GM19395 (cell line): ENCODE measurements around the gene GNG7.
"Not testable (repeated sequence)": the region's sequence is repeated elsewhere in the genome, so short reads cannot be mapped to it uniquely, and the experiment has no call there.

Experiments
- ATAC-seq: cut with Tn5 transposase; IDR thresholded peaks from one replicate; pipeline ENCODE4 v1.9.1; 2021; ENCODE audit warnings: mild to moderate bottlenecking, moderate library complexity; ENCODE audit not compliant: unreplicated experiment

The GNG7 gene

GRCh38 chr19:2556221-2557092 lies 146.0 kb downstream of the GNG7 start:
- no peak for ATAC-seq

- ATAC-seq: no peak
Observed at GRCh38 chr19:2555422-2556220, 146.9 kb downstream of the GNG7 start.

GRCh38 chr19:2554856-2555255 lies 147.6 kb downstream of the GNG7 start:
- ATAC-seq: no peak

GRCh38 chr19:2553510-2553909 lies 149.0 kb downstream of the GNG7 start:
- no peak for ATAC-seq

GRCh38 chr19:2552859-2553258 lies 149.6 kb downstream of the GNG7 start:
- ATAC-seq: peak; percentile 79

- ATAC-seq: no peak
Observed at GRCh38 chr19:2551864-2552185, 150.7 kb downstream of the GNG7 start.

GRCh38 chr19:2551172-2551863 lies 151.2 kb downstream of the GNG7 start:
- no peak for ATAC-seq

- ATAC-seq: no peak
Observed at GRCh38 chr19:2550431-2551171, 151.9 kb downstream of the GNG7 start.

GRCh38 chr19:2549701-2550191 lies 152.7 kb downstream of the GNG7 start:
- ATAC-seq: no peak

- ATAC-seq: no peak
Observed at GRCh38 chr19:2548966-2549365, 153.5 kb downstream of the GNG7 start.

GRCh38 chr19:2547721-2548120 lies 154.8 kb downstream of the GNG7 start:
- ATAC-seq: no peak

- ATAC-seq: no peak
Observed at GRCh38 chr19:2547033-2547680, 155.3 kb downstream of the GNG7 start.

- no peak for ATAC-seq
Observed at GRCh38 chr19:2546128-2547032, 156.1 kb downstream of the GNG7 start.

- ATAC-seq: not testable (repeated sequence)
Observed at GRCh38 chr19:2545416-2546127, 156.9 kb downstream of the GNG7 start.

- ATAC-seq: no peak
Observed at GRCh38 chr19:2544576-2545415, 157.7 kb downstream of the GNG7 start.

GRCh38 chr19:2543463-2544442 lies 158.7 kb downstream of the GNG7 start:
- ATAC-seq: no peak
